IPS-20b (cell line): ENCODE measurements around the gene ZDHHC3.

Experiments used
- H3K27ac ChIP-seq: one replicate; pipeline ENCODE4 v1.5.1; 2013; ENCODE audit warnings: low read length
- H3K27me3 ChIP-seq: 2 replicates; pipeline ENCODE4 v1.6.1; 2013; ENCODE audit warnings: mild to moderate bottlenecking, low read length, inconsistent platforms; ENCODE audit not compliant: insufficient read depth
- H3K36me3 ChIP-seq: 2 replicates; pipeline ENCODE4 v1.6.1; 2013; ENCODE audit warnings: low read depth, mild to moderate bottlenecking, inconsistent platforms, low read length, moderate library complexity; ENCODE audit not compliant: insufficient read depth
- H3K4me1 ChIP-seq: 2 replicates; pipeline ENCODE4 v1.6.1; 2013; ENCODE audit warnings: mild to moderate bottlenecking, control low read depth, inconsistent platforms, low read length, moderate library complexity; ENCODE audit not compliant: insufficient read depth
- H3K4me3 ChIP-seq: 2 replicates; pipeline ENCODE4 v1.5.1; 2013; ENCODE audit warnings: mild to moderate bottlenecking, low read length, inconsistent platforms
- H3K9ac ChIP-seq: 2 replicates; pipeline ENCODE4 v1.6.1; 2013; ENCODE audit warnings: low read depth, mild to moderate bottlenecking, inconsistent platforms, low read length, moderate library complexity
- H3K9me3 ChIP-seq: 2 replicates; pipeline ENCODE4 v1.6.1; 2013; ENCODE audit warnings: mild to moderate bottlenecking, low read depth, low read length, inconsistent platforms; ENCODE audit not compliant: insufficient read depth

Gene ZDHHC3

DNA sequence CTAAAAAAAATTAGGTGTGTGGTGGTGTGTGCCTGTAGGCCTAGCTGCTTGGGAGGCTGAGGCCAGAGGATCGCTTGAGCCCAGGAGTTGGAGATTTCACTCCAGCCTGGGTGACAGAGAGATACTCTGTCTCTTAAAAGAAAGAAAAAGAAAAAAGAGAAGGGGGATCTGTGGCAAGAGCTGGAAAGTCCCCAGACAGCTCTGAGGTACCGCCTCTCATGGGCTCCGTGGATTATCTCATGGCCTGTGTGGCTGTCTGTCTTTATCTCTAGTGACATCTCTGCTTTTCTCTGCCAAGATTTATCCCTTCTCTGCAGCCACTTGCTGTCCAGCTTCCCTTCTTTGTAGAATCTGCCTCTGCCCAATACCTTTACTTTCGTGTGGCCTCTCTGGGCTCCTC lies 5.8 kb upstream of the ZDHHC3 start:
- Histone ChIP-seq H3K4me3 (no peak overlapping the region), H3K36me3 (0 out of 2 replicates have a peak, but pooled peaks cover 5% of the 10 kb centered on the region), H3K9me3 (no peaks in the 10 kb centered on the region), H3K9ac (no peak overlapping the region), H3K27me3 (no peaks in the 10 kb centered on the region), H3K4me1 (peaks cover 9% of the 10 kb centered on the region; the same call in 1 of the 2 replicates), H3K27ac (no peak overlapping the region)

- H3K9me3 ChIP-seq = no peaks in the 10 kb centered on the region
- no peak overlapping the region for H3K27ac ChIP-seq
- H3K4me3 ChIP-seq = no peak overlapping the region
- H3K36me3 ChIP-seq = 0 out of 2 replicates have a peak, but pooled peaks cover 5% of the 10 kb centered on the region
- H3K4me1 ChIP-seq = peaks cover 9% of the 10 kb centered on the region; the same call in 1 of the 2 replicates
- H3K27me3 ChIP-seq = no peaks in the 10 kb centered on the region
- no peak overlapping the region for H3K9ac ChIP-seq
Measured at GRCh38 chr3:44981220-44981619, 5.2 kb upstream of the ZDHHC3 start.

- Histone ChIP-seq H3K9ac (peak overlapping the region; percentile 88; the same call in 1 of the 2 replicates), H3K4me1 (peaks cover 15% of the 10 kb centered on the region; the same call in 1 of the 2 replicates), H3K27me3 (no peaks in the 10 kb centered on the region), H3K36me3 (no peaks in the 10 kb centered on the region), H3K27ac (no peak overlapping the region), H3K9me3 (no peaks in the 10 kb centered on the region), H3K4me3 (peak overlapping the region; percentile 89)
Measured at GRCh38 chr3:44974416-44974815, 1.6 kb downstream of the ZDHHC3 start.

DNA sequence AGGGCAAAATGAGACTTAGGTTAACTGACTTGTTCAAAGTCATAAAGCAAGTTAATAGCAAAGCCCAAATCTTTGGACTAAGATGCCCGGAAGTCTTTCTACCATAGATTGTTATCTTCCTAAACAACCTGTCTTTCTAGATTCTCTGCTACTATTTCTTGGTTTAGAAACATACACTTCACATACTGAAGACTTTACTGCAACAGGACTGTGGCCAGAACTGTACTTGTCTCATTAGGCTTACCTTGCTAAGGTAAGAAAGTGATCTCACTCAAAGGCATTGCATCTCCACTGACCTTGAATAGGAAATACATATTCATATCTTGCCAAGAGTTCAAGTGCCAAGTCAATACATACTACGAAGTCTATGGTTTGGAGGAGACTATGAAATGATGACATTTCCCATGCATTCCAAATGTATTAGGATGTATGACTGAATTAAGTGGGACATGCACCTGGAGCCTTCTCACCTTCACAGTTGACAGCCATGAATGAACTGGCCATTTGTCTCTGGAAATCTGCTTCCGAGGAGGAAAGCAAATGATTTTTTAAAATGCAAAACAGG lies 5.0 kb downstream of the ZDHHC3 start:
- H3K4me3 ChIP-seq = no peak overlapping the region
- H3K27ac ChIP-seq = no peak overlapping the region
- H3K27me3 ChIP-seq = no peaks in the 10 kb centered on the region
- no peaks in the 10 kb centered on the region; the same call in 1 of the 2 replicates for H3K36me3 ChIP-seq
- no peaks in the 10 kb centered on the region for H3K9me3 ChIP-seq
- peaks cover 6% of the 10 kb centered on the region; the same call in 1 of the 2 replicates for H3K4me1 ChIP-seq
- no peak overlapping the region for H3K9ac ChIP-seq

DNA sequence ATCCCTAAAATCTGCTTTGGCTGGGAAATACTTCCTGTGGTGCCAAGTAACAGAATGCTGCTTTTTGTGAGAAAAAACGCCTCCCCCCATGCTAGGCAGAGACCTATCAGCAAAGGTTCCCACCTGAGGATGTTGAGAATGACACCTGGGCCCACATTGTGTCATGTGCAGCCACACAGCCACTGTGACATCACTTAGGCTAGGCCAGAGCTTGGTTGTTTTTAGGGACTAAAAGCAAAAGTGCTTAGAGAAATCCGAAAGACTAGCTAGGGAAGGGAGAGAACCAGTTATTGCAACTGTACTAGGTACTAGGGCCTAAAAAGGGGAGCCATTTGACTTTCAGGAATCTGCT lies 6.2 kb downstream of the ZDHHC3 start:
- no peak overlapping the region for H3K4me3 ChIP-seq
- no peaks in the 10 kb centered on the region for H3K27me3 ChIP-seq
- peaks cover 5% of the 10 kb centered on the region; the same call in 1 of the 2 replicates for H3K4me1 ChIP-seq
- H3K36me3 ChIP-seq = no peaks in the 10 kb centered on the region; the same call in 1 of the 2 replicates
- no peak overlapping the region for H3K27ac ChIP-seq
- no peak overlapping the region for H3K9ac ChIP-seq
- no peaks in the 10 kb centered on the region for H3K9me3 ChIP-seq

DNA sequence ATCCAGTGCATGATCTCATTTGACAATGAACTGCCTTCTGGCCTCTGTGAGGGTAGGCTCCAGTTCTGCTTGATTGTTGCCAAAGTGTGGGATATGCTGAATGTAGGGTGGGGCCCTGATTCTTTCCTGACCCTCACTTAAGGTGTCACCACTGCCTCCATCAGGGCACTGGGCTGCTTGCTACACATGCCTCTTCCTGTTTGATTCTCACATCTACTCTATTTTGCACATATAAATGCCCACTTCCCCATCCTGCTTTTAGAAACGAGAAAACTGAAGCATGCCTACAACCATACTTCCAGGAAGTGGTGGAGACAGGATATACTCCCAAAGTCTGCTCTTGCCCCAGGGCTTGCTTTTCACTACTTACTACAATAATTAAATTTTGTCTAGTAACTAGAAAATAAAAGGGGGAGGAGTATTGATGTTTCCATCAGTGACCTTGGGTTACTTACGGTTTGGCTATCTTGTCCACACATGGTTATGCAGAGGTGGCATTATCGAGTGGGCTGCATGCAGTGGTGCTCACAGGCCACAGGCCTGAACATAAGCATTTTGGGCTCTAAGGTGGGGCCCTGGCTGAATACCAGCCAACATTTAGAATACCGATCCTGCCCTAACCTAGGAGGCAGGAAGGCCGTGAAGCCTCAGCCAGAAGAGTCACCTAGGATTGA lies 6.7 kb downstream of the ZDHHC3 start:
- Histone ChIP-seq H3K27me3 (no peaks in the 10 kb centered on the region), H3K4me1 (no peaks in the 10 kb centered on the region; the same call in 1 of the 2 replicates), H3K9me3 (no peaks in the 10 kb centered on the region), H3K4me3 (no peak overlapping the region), H3K9ac (no peak overlapping the region), H3K36me3 (no peaks in the 10 kb centered on the region; the same call in 1 of the 2 replicates), H3K27ac (no peak overlapping the region)

DNA sequence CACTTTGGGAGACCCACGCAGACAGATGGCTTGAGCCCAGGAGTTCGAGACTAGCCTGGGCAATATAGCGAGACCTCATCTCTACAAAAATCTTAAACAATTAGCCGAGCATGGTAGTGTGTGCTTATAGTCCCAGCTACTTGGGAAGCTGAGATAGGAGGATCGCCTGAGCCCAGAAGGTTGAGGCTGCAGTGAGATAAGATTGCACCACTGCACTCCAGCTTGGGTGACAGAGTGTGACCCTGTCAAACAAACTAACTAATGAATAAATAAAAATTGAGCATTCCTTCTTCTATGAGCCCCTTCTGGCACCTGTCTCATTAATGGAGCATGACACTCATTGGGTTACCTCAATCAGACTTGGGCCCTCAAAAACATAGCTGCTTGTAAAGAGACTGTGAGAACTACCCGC lies 7.5 kb downstream of the ZDHHC3 start:
- H3K9me3 ChIP-seq = no peaks in the 10 kb centered on the region
- H3K4me1 ChIP-seq = no peaks in the 10 kb centered on the region; the same call in 1 of the 2 replicates
- no peak overlapping the region for H3K9ac ChIP-seq
- H3K27ac ChIP-seq = no peak overlapping the region
- H3K27me3 ChIP-seq = no peaks in the 10 kb centered on the region
- H3K4me3 ChIP-seq = no peak overlapping the region
- no peaks in the 10 kb centered on the region; the same call in 1 of the 2 replicates for H3K36me3 ChIP-seq

GRCh38 chr3:44966795-44967278 lies 9.1 kb downstream of the ZDHHC3 start:
- no peaks in the 10 kb centered on the region for H3K9me3 ChIP-seq
- H3K27me3 ChIP-seq = no peaks in the 10 kb centered on the region
- H3K4me3 ChIP-seq = no peak overlapping the region
- H3K36me3 ChIP-seq = no peaks in the 10 kb centered on the region; the same call in 1 of the 2 replicates
- H3K27ac ChIP-seq = no peak overlapping the region
- H3K9ac ChIP-seq = no peak overlapping the region
- peaks cover 4% of the 10 kb centered on the region for H3K4me1 ChIP-seq

GRCh38 chr3:44965165-44965564 lies 10.8 kb downstream of the ZDHHC3 start:
- H3K27ac ChIP-seq = no peak overlapping the region
- no peaks in the 10 kb centered on the region for H3K27me3 ChIP-seq
- no peak overlapping the region for H3K9ac ChIP-seq
- no peaks in the 10 kb centered on the region; the same call in 1 of the 2 replicates for H3K36me3 ChIP-seq
- H3K4me3 ChIP-seq = no peak overlapping the region
- H3K4me1 ChIP-seq = peaks cover 8% of the 10 kb centered on the region
- H3K9me3 ChIP-seq = no peaks in the 10 kb centered on the region

DNA sequence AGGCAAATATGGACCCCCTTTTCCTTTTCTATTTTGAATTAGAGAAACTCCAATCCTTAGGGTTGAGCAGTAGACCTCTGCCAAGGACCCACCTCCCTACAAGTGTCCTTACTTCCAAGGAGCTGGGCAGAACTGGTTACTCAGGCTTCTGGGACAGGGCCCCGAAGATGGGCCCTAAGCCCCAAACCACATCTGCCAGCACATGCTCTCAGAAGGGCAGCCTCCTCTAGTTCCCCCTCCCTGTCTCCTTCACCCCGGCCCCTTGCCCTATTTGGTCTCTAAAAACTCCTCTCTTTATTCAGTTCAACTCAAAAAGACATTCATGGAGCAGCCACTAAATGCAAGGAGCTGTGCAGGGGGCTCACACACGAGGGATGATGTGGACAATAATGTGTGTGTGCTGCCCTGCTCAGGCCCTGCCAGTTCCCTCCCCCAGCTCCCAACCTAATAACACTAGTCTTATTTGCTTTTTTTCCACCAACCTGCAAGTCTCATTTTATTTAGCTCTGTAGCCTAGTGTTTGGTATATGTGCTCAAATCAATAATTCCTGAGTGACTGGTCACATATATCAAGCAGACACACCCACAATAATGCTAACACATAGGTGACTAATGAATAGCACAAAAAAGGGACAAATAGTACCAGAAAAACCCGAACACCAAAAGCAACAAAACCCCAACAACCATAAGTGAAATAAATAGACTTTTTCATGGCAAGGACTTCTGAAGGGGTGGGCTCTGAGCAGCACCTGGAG lies 12.2 kb downstream of the ZDHHC3 start:
- Histone ChIP-seq H3K36me3 (peaks cover 4% of the 10 kb centered on the region), H3K4me1 (peaks cover 8% of the 10 kb centered on the region), H3K27ac (no peak overlapping the region), H3K9ac (no peak overlapping the region), H3K9me3 (no peaks in the 10 kb centered on the region), H3K4me3 (no peak overlapping the region), H3K27me3 (no peaks in the 10 kb centered on the region)

- Histone ChIP-seq H3K4me1 (peaks cover 8% of the 10 kb centered on the region), H3K36me3 (peaks cover 14% of the 10 kb centered on the region), H3K9me3 (no peaks in the 10 kb centered on the region), H3K27me3 (no peaks in the 10 kb centered on the region), H3K4me3 (no peak overlapping the region), H3K9ac (no peak overlapping the region), H3K27ac (no peak overlapping the region)
Measured at GRCh38 chr3:44962621-44963393, 13.2 kb downstream of the ZDHHC3 start.
